GM11168 (cell line): ENCODE results near the gene ITPR3.

ENCODE experiments used
- in situ Hi-C: fragments of 300-500 bp; cut with MboI; formaldehyde crosslinking; loops from one replicate; pipeline ENCODE4 v1.12.0; 2022; ENCODE audit warnings: low sequenced_read_pairs; ENCODE audit not compliant: unreplicated experiment

Gene ITPR3

GRCh38 chr6:33725891-33726673 lies 105.0 kb downstream of the ITPR3 start:
- in situ Hi-C loops = no loop called here

GRCh38 chr6:33726696-33727095 lies 105.6 kb downstream of the ITPR3 start:
- in situ Hi-C loops = no loop called here

- in situ Hi-C loops = no loop called here
Observed at GRCh38 chr6:33727126-33727525, 106.0 kb downstream of the ITPR3 start.

- in situ Hi-C loops = no loop called here
Observed at GRCh38 chr6:33727932-33728331, 106.8 kb downstream of the ITPR3 start.

GRCh38 chr6:33728438-33728837 lies 107.3 kb downstream of the ITPR3 start:
- in situ Hi-C loops = no loop called here

GRCh38 chr6:33729059-33729458 lies 107.9 kb downstream of the ITPR3 start:
- in situ Hi-C loops = no loop called here

GRCh38 chr6:33730611-33731010 lies 109.5 kb downstream of the ITPR3 start:
- in situ Hi-C loops = no loop called here

GRCh38 chr6:33731035-33731434 lies 109.9 kb downstream of the ITPR3 start:
- in situ Hi-C loops = no loop called here

- in situ Hi-C loops = no loop called here
Observed at GRCh38 chr6:33731751-33732282, 110.7 kb downstream of the ITPR3 start.

GRCh38 chr6:33732385-33732784 lies 111.3 kb downstream of the ITPR3 start:
- in situ Hi-C loops = no loop called here

GRCh38 chr6:33732817-33733708 lies 111.9 kb downstream of the ITPR3 start:
- in situ Hi-C loops = no loop called here

- in situ Hi-C loops = no loop called here
Observed at GRCh38 chr6:33733709-33734007, 112.5 kb downstream of the ITPR3 start.

GRCh38 chr6:33735216-33735615 lies 114.1 kb downstream of the ITPR3 start:
- in situ Hi-C loops = no loop called here

- in situ Hi-C loops = no loop called here
Observed at GRCh38 chr6:33737267-33738026, 116.3 kb downstream of the ITPR3 start.

- in situ Hi-C loops = no loop called here
Observed at GRCh38 chr6:33738153-33738552, 117.0 kb downstream of the ITPR3 start.

- in situ Hi-C loops = no loop called here
Observed at GRCh38 chr6:33738879-33739278, 117.8 kb downstream of the ITPR3 start.

GRCh38 chr6:33739571-33739970 lies 118.4 kb downstream of the ITPR3 start:
- in situ Hi-C loops = no loop called here

- in situ Hi-C loops = no loop called here
Observed at GRCh38 chr6:33740204-33740608, 119.1 kb downstream of the ITPR3 start.

- in situ Hi-C loops = no loop called here
Observed at GRCh38 chr6:33740794-33741193, 119.7 kb downstream of the ITPR3 start.

- in situ Hi-C loops = no loop called here
Observed at GRCh38 chr6:33742092-33742491, 121.0 kb downstream of the ITPR3 start.

- in situ Hi-C loops = no loop called here
Observed at GRCh38 chr6:33742837-33743236, 121.7 kb downstream of the ITPR3 start.
